Astrocyte (in vitro differentiated cells and primary cell): ENCODE data around the gene COX20. TPM values are rescaled to one million over a fixed set of nuclear protein-coding genes. Genes with fewer than 3 reads are reported as not detected.

ENCODE experiments used
- DNase-seq: peaks from one replicate; pipeline ENCODE4 v3.0.0-alpha.2; 2010; ENCODE audit warnings: low read depth
- FAIRE-seq: peaks from 2 replicates; lab custom pipeline; 2011; peaks lifted over from hg19 to GRCh38; lab: Jason Lieb, UNC
- H2AFZ ChIP-seq: 2 replicates; pipeline ENCODE4 v1.6.0; 2012; ENCODE audit warnings: low read depth, low read length, inconsistent platforms
- H3K27ac ChIP-seq: 2 replicates; pipeline ENCODE4 v1.5.1; 2011; ENCODE audit warnings: low read depth, low read length, inconsistent platforms
- H3K27me3 ChIP-seq: 2 replicates; pipeline ENCODE4 v1.6.0; 2011; ENCODE audit warnings: low read length, inconsistent platforms; ENCODE audit not compliant: insufficient read depth
- H3K36me3 ChIP-seq: 2 replicates; pipeline ENCODE4 v1.5.1; 2011; ENCODE audit warnings: low read length, inconsistent platforms; ENCODE audit not compliant: insufficient read depth
- H3K4me1 ChIP-seq: 2 replicates; pipeline ENCODE4 v1.5.1; 2011; ENCODE audit warnings: low read length, inconsistent platforms; ENCODE audit not compliant: insufficient read depth
- H3K4me2 ChIP-seq: 2 replicates; pipeline ENCODE4 v1.6.0; 2012; ENCODE audit warnings: low read length, inconsistent platforms
- H3K4me3 ChIP-seq: 2 replicates; pipeline ENCODE4 v1.5.1; 2011; ENCODE audit warnings: low read depth, mild to moderate bottlenecking, low read length, inconsistent platforms; ENCODE audit not compliant: insufficient read depth
- H3K79me2 ChIP-seq: 2 replicates; pipeline ENCODE4 v1.6.0; 2012; ENCODE audit warnings: mild to moderate bottlenecking, low read length, inconsistent platforms; ENCODE audit not compliant: insufficient read depth
- H3K9ac ChIP-seq: 2 replicates; pipeline ENCODE4 v1.6.0; 2012; ENCODE audit warnings: mild to moderate bottlenecking, low read length, inconsistent platforms
- H3K9me3 ChIP-seq: 2 replicates; pipeline ENCODE4 v1.5.1; 2012; ENCODE audit warnings: low read depth, mild to moderate bottlenecking, low read length, inconsistent platforms; ENCODE audit not compliant: insufficient read depth
- H4K20me1 ChIP-seq: 2 replicates; pipeline ENCODE4 v1.6.0; 2012; ENCODE audit warnings: low read length, inconsistent platforms; ENCODE audit not compliant: insufficient read depth
- H3K27ac Mint-ChIP-seq: one replicate; pipeline ENCODE4 v1.8.0; 2021; ENCODE audit warnings: mild to moderate bottlenecking, mixed read lengths; ENCODE audit not compliant: unreplicated experiment
- H3K27me3 Mint-ChIP-seq: one replicate; pipeline ENCODE4 v1.8.0; 2021; ENCODE audit warnings: low read depth, mixed read lengths; ENCODE audit not compliant: unreplicated experiment
- H3K36me3 Mint-ChIP-seq: one replicate; pipeline ENCODE4 v1.8.0; 2021; ENCODE audit warnings: low read depth, mixed read lengths; ENCODE audit not compliant: unreplicated experiment
- H3K4me1 Mint-ChIP-seq: one replicate; pipeline ENCODE4 v1.8.0; 2021; ENCODE audit warnings: low read depth, mixed read lengths; ENCODE audit not compliant: unreplicated experiment
- H3K4me3 Mint-ChIP-seq: one replicate; pipeline ENCODE4 v1.8.0; 2021; ENCODE audit warnings: mild to moderate bottlenecking, moderate library complexity, mixed read lengths; ENCODE audit not compliant: unreplicated experiment
- H3K9me3 Mint-ChIP-seq: one replicate; pipeline ENCODE4 v1.8.0; 2021; ENCODE audit warnings: mild to moderate bottlenecking, mixed read lengths; ENCODE audit not compliant: unreplicated experiment
- EZH2 ChIP-seq: IDR thresholded peaks from 2 replicates; pipeline ENCODE4 v1.6.1; 2012; ENCODE audit warnings: mild to moderate bottlenecking, low read length, inconsistent platforms; ENCODE audit not compliant: insufficient read depth
- total RNA-seq: library from RNA; stranded (reverse); gene quantifications from 2 replicates; pipeline ENCODE4 v1.2.1, GENCODE V29; 2021
- TF ChIP-seq, protein P1 (sequence below): IDR thresholded peaks from 2 replicates; pipeline ENCODE4 v1.5.1; 2011; ENCODE audit warnings: low read depth, mild to moderate bottlenecking, inconsistent platforms, low read length, moderate library complexity; ENCODE audit not compliant: insufficient read depth

The COX20 gene
- total RNA-seq, 1 donor from 2014 or later = 51.0 TPM

GRCh38 chr1:244893836-244894235 lies 58.4 kb downstream of the COX20 start:
- DNase-seq = no peak
- H3K36me3 ChIP-seq = no peaks in the 10 kb centered on the region
- Mint-ChIP-seq H3K4me3 (no peak overlapping the region), H3K36me3 (no peaks in the 10 kb centered on the region), H3K27ac (no peak overlapping the region), H3K4me1 (peaks cover 7% of the 10 kb centered on the region), H3K9me3 (no peaks in the 10 kb centered on the region), H3K27me3 (peaks cover 2% of the 10 kb centered on the region)
- no peak overlapping the region for H2AFZ ChIP-seq
- H4K20me1 ChIP-seq = no peaks in the 10 kb centered on the region
- no peak for FAIRE-seq
- H3K4me2 ChIP-seq = no peak overlapping the region
- no peaks in the 10 kb centered on the region for H3K79me2 ChIP-seq
- TF ChIP-seq, protein P1, sequence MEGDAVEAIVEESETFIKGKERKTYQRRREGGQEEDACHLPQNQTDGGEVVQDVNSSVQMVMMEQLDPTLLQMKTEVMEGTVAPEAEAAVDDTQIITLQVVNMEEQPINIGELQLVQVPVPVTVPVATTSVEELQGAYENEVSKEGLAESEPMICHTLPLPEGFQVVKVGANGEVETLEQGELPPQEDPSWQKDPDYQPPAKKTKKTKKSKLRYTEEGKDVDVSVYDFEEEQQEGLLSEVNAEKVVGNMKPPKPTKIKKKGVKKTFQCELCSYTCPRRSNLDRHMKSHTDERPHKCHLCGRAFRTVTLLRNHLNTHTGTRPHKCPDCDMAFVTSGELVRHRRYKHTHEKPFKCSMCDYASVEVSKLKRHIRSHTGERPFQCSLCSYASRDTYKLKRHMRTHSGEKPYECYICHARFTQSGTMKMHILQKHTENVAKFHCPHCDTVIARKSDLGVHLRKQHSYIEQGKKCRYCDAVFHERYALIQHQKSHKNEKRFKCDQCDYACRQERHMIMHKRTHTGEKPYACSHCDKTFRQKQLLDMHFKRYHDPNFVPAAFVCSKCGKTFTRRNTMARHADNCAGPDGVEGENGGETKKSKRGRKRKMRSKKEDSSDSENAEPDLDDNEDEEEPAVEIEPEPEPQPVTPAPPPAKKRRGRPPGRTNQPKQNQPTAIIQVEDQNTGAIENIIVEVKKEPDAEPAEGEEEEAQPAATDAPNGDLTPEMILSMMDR = no peak
- TF ChIP-seq EZH2 = no peak
- no peak overlapping the region for H3K4me3 ChIP-seq
- H3K27ac ChIP-seq = no peak overlapping the region
- no peaks in the 10 kb centered on the region for H3K9me3 ChIP-seq
- no peak overlapping the region for H3K9ac ChIP-seq
- peaks cover 5% of the 10 kb centered on the region for H3K4me1 ChIP-seq
- no peaks in the 10 kb centered on the region for H3K27me3 ChIP-seq

Other genes with a start within 250 kb of the COX20 start
- gene DESI2, start 182.5 kb upstream of the COX20 start, total RNA-seq = 49.1 and 49.2 TPM in 2 replicates
- 264 and 289 TPM in 2 replicates for gene HNRNPU, start 28.9 kb downstream of the COX20 start, total RNA-seq